ENCODE data around the gene CCR9. TPM values are rescaled to one million over a fixed set of nuclear protein-coding genes. Genes with fewer than 3 reads are reported as not detected.
"Not testable (repeated sequence)": the region's sequence is repeated elsewhere in the genome, so short reads cannot be mapped to it uniquely, and the experiment has no call there.

Gene CCR9
- 0.05 TPM for polyA plus RNA-seq (ENCODE audit: insufficient read length)
- long read RNA-seq, donor 1: 0 reads
- long read RNA-seq, donor 2: 0 reads
- long read RNA-seq, donor 3: 0 reads
- long read RNA-seq, donor 4, partial matches to known transcripts: 0 of 1 reads
- long read RNA-seq, donor 4, other reads (novel, unspliced or antisense): 0 of 1 reads
- long read RNA-seq, donor 5: 0 reads
- long read RNA-seq, donor 6: 0 reads
- long read RNA-seq, donor 7, partial matches to known transcripts: 0 of 1 reads
- long read RNA-seq, donor 7, other reads (novel, unspliced or antisense): 0 of 1 reads
- long read RNA-seq, donor 8: 0 reads

- no peak for DNase-seq
These were observed at the start of gene CCR9 for GRCh38 chr3:45885979-45886705. Gene CCR9, plus strand, starts transcription at chr3:45886543. Its CDS starts 8,391 bp downstream, at chr3:45894934.

DNA sequence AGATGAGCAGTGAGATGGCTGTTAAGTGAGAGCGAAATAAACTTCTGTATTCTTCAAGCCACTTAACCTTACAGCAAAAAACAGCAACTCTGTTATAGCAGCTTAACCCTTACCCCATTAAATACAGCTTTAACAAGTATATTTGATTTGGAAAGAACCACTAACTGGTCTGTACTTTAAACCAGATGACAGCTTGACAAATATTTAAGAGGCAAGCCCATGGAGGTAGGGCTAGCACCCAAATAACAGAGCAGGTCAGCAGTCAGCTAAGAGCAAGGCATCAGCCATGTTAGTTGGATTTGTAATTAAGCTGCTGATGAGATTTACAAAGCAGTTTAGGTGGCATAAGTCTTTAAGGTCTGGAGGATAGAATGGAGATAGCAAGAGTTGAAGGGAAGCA, 47.9 kb upstream of the CCR9 start:
- no peak for DNase-seq

DNA sequence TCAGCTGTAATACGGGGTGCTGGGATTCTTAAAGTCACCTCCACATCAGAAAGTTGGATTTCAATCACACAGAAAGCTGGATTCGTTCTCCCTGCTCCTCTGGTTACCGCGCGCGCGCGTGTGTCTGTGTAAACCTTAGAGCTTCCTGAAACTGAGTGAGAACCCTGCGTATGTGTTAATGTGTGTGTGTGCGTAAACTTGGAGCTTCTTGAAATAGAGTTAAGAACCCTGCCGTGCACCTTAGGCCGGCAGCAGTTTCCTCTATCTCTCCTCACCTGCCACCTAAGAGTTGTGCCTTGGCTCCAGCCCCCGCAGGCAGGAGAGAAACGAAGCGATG, 45.0 kb upstream of the CCR9 start:
- peak; percentile 7 for DNase-seq

GRCh38 chr3:45841757-45842491, 44.4 kb upstream of the CCR9 start, which contains the start of gene LZTFL1:
Gene LZTFL1, minus strand, starts transcription at chr3:45842119. Its CDS starts 128 bp downstream, at chr3:45841991.
- peak; percentile 96 for DNase-seq

DNA sequence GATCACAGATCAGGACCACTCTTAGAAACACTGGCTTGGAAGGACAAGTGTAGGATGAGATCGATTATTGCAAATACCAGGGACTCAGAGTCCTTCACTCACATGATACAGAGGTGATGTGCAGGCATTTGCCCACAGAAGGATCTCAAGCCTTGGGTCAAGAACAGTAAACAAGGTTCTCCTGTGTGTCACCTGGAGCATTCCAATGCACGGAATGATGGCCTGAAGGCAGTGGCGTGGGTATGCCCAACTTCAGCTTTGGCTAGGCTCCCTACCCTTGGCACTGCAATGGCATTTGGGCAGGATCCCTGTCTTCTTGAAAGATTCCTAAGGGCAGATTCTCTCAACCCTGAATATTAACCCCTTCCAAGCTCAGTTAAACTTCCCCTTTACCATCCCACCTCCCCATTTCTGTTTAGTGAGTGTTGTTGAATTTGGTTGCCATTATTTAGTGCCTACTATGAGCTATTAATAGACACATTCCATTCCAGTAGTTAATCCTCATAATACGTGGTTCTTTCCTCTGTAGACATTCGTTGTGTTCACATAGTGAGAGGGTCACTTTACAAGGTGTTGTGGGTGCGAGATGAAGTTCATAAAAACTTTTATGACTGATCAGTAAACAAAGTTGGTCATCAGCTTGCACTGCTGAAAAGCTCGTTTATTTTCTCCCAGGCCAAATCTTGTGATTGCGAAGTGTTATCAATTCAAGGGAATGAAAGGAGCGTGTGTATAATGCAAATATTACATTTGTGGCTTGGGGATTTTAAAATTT, 43.3 kb upstream of the CCR9 start:
- no peak for DNase-seq

DNA sequence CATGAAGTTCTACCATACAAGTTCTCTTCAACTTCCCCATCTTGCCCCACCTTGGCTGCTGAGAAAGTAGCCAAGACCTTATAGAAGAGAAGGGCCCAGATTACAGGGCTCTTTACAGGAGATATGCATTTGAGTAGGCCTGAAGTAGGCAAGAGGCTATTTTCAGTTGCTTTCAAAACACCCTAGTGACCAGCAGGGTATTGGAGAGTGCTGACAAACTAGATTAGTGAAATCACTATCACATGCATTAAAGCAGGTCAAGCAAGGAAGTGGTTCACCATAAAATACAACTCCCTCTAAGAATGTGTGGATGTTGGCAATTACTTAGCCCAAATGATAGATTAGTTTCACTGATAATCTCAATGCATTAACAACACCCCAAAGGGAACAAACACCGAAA, 41.7 kb upstream of the CCR9 start:
- DNase-seq: no peak

GRCh38 chr3:45848392-45848791, 38.0 kb upstream of the CCR9 start:
- no peak for DNase-seq

GRCh38 chr3:45852828-45853227, 33.5 kb upstream of the CCR9 start:
- DNase-seq: no peak

DNA sequence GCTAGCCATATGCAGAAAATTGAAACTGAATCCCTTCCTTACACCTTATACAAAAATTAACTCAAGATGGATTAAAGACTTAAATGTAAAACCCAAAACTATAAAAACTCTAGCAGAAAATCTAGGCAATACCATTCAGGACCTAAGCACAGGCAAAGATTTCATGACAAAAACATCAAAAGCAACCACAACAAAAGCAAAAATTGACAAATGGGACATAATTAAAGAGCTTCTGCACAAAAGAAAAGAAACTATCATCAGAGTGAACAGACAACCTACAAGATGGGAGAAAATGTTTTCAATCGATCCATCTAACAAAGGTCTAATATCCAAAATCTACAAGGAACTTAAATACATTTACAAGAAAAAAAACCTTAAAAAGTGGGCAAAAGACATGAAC, 30.0 kb upstream of the CCR9 start:
- DNase-seq: not testable (repeated sequence)

DNA sequence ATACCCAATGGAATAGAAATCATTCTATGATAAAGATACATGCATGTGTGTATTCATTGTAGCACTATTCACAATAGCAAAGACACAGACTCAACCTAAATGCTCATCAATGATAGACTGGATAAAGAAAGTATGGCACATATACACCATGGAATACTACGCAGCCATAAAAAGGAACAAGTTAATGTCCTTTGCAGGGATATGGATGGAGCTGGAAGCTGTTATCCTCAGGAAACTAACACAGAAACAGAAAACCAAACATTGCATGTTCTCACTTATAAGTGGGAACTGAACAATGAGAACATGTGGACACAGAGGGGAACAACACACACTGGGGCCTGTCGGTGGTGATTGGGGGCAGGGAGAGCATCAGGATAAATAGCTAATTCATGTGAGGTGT, 29.3 kb upstream of the CCR9 start:
- DNase-seq: not testable (repeated sequence)

DNA sequence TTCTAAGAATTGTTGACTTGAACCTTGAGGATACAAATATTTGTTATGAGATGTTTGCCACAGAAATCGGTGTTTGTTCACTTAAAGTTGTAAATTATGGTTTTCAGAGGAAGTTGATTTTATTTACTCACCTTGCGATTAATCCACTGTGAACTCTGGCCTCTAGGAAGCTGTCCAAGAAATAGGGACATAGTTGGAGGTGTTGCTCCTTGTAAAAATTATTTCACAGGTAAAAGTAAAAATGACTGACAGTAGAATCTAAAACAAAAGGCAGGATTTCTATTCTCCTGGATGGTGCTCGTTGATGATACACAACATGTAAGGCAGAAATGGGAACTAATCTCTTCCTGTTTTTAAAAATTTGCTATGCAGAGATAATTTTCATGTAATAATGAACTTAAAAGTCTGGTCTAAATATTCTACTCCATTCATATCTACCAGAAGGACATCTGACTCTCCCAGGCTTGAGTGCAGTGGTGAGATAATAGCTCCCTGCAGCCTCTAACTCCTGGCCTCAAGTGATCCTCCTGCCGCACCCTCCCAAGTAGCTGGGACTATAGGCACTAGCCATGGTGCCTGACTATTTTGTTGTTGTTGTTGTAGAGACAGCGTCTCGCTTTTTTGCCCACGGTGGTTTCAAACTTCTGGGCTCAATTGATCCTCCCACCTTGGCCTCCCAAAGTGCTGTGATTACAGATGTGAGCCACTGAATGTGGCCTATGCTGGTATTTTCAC, 27.4 kb upstream of the CCR9 start:
- DNase-seq: no peak

DNA sequence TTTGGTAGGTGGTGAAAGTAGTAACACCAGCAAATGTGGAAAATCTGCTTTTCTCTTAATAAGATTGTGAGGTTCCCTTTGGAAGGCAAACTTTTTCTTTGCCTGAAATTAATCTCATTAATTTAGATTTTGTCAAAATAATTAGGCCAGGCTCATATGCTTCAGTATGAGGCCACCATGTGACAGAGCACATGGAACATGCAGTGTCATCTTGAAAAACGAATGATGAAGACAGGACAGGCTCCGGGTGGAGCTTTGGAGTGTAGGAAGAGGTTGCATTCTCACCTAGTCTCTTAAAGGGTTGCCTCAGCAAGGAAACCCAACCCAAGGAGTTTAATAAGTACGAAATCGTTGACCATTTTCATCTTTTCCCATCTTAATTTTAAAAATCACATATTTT, 25.9 kb upstream of the CCR9 start:
- DNase-seq: no peak

GRCh38 chr3:45861043-45861719, 25.2 kb upstream of the CCR9 start:
- no peak for DNase-seq

GRCh38 chr3:45864760-45865519, 21.4 kb upstream of the CCR9 start:
- DNase-seq: no peak

GRCh38 chr3:45865563-45865962, 20.8 kb upstream of the CCR9 start:
- DNase-seq: no peak

DNA sequence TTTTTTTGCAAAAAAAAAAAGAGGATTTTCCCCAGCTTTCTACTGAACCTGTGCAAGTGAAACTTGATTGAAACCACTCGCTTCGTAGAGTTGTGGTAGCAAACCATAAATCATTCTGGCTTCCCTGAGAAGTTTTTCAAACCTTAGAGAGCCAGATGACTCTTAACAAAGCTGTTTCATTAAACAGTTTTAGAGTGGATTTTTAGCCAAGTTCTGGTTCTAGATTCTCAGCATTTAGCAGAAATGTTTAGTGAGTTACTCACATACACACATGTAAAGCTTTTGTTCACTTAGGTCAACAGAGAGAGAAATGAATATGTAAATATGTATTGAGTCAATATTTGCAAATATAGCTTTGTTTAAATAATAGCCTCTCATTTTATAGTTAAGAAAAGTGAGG, 18.1 kb upstream of the CCR9 start:
- no peak for DNase-seq

DNA sequence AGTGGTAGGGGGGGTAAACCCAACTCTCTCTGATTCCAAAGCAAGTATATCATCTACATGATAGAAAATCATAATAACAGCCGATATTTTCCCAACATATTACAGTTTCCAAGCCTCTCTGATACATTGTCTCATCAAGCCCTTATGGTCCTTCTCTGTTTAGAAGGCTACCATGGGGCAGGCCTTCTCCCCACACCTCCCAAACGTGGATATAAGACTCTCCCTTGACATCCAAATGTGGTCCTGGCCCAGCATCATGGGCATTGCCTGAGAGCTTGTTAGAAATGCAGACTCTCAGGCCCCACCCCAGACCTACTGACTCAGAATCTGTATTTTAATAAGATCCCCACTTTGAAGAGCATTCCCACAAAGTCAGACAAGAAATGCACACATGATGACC, 17.7 kb upstream of the CCR9 start:
- DNase-seq: no peak

DNA sequence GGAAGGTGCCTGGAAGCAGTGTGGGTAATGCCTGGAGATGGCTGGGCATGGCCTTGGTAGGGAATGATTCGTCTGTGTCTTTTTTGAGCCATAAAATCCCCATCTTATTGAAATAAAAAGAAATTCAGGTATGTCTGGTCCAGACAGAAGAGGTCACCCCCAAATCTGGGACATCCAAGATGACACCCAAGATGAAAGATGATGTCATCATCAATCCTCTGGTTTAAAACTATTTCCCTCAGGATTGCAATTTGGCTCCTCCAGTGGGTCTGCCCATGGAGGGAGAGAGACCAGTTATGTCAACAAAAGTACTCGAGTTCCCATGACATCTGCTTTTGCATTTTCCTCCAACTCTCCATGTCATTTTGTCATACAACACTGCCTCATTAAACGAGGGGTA, 16.7 kb upstream of the CCR9 start:
- no peak for DNase-seq

- no peak for DNase-seq
These were observed 16.2 kb upstream of the CCR9 start for GRCh38 chr3:45870099-45870498.

- DNase-seq: no peak
These were observed 14.6 kb upstream of the CCR9 start for GRCh38 chr3:45871780-45872179.

Data from left kidney (tissue), 8 donors.